ENCODE data around the gene BCAR1.

Gene BCAR1

GRCh38 chr16:75188832-75189477 is 62.5 kb downstream of the BCAR1 start:
- no peaks in the 10 kb centered on the region for H3K9me3 ChIP-seq (ENCODE audit: control insufficient read depth in 2 of 2, low read length in 2 of 2)

GRCh38 chr16:75181630-75182029 is 69.8 kb downstream of the BCAR1 start:
- H3K27me3 ChIP-seq (ENCODE audit: control insufficient read depth in 1 of 2, insufficient read depth in 2 of 2, low read length in 2 of 2): no peaks in the 10 kb centered on the region
- H3K9ac ChIP-seq (ENCODE audit: low read length in 2 of 2): no peak overlapping the region
- no peak overlapping the region for H3K27ac ChIP-seq (ENCODE audit: low read length)
- no peaks in the 10 kb centered on the region for H3K4me1 ChIP-seq (ENCODE audit: control insufficient read depth, insufficient read depth, low read length)
- no peaks in the 10 kb centered on the region for H3K36me3 ChIP-seq (ENCODE audit: control insufficient read depth in 2 of 2, insufficient read depth in 2 of 2, low read length in 2 of 2)
- H3K9me3 ChIP-seq (ENCODE audit: control insufficient read depth in 2 of 2, low read length in 2 of 2): peaks cover 0 to 4% of the 10 kb centered on the region in 2 donors
- no peak overlapping the region for H3K4me3 ChIP-seq (ENCODE audit: low read length in 2 of 2)

More at GRCh38 chr16:75188832-75189477, 62.5 kb downstream of the BCAR1 start:
- Histone ChIP-seq H3K4me3 (ENCODE audit: low read length in 2 of 2) (no peak overlapping the region), H3K4me1 (ENCODE audit: control insufficient read depth, insufficient read depth, low read length) (no peaks in the 10 kb centered on the region), H3K36me3 (ENCODE audit: control insufficient read depth in 2 of 2, insufficient read depth in 2 of 2, low read length in 2 of 2) (no peaks in the 10 kb centered on the region), H3K9ac (ENCODE audit: low read length in 2 of 2) (no peak overlapping the region), H3K27ac (ENCODE audit: low read length) (no peak overlapping the region), H3K27me3 (ENCODE audit: control insufficient read depth in 1 of 2, insufficient read depth in 2 of 2, low read length in 2 of 2) (peaks cover 0 to 2% of the 10 kb centered on the region in 2 donors)

- Histone ChIP-seq H3K27ac (ENCODE audit: low read length) (no peak overlapping the region), H3K4me3 (ENCODE audit: low read length in 2 of 2) (no peak overlapping the region), H3K27me3 (ENCODE audit: control insufficient read depth in 1 of 2, insufficient read depth in 2 of 2, low read length in 2 of 2) (no peaks in the 10 kb centered on the region), H3K9me3 (ENCODE audit: control insufficient read depth in 2 of 2, low read length in 2 of 2) (peaks cover 0 to 14% of the 10 kb centered on the region in 2 donors), H3K4me1 (ENCODE audit: control insufficient read depth, insufficient read depth, low read length) (no peaks in the 10 kb centered on the region), H3K36me3 (ENCODE audit: control insufficient read depth in 2 of 2, insufficient read depth in 2 of 2, low read length in 2 of 2) (no peaks in the 10 kb centered on the region), H3K9ac (ENCODE audit: low read length in 2 of 2) (no peak overlapping the region)
Measured at GRCh38 chr16:75179208-75179607, 72.2 kb downstream of the BCAR1 start.

Measured in stomach smooth muscle (tissue), 2 donors.